B cell (primary cell): ENCODE results near the gene TMEM214. TPM values are rescaled to one million over a fixed set of nuclear protein-coding genes. Genes with fewer than 3 reads are reported as not detected.

ENCODE experiments used
- ATAC-seq: fragments of 200-7000 bp; cut with Tn5 transposase; one replicate; pipeline ENCODE4 v1.10.0; 2021; ENCODE audit warnings: low read depth, mild to moderate bottlenecking, moderate number of reproducible peaks, moderate library complexity
- CTCF ChIA-PET: fragments of 350-600 bp; sonication (Branson Sonifier 250); formaldehyde crosslinking; loops from one replicate; lab custom pipeline; 2021; ENCODE audit warnings: antibody characterized with exemption, inconsistent platforms; lab: Charles Lee
- POLR2A ChIA-PET: fragments of 350-600 bp; sonication (Branson Sonifier 250); formaldehyde crosslinking; loops from one replicate; lab custom pipeline; 2021; ENCODE audit warnings: antibody characterized with exemption; lab: Charles Lee
- DNase-seq: peaks from one replicate; pipeline ENCODE4 v3.0.0; 2013
- H2AFZ ChIP-seq: 2 replicates; pipeline ENCODE4 v1.6.1; 2012; ENCODE audit warnings: mild to moderate bottlenecking, low read depth, low read length; ENCODE audit not compliant: insufficient read depth, poor library complexity, severe bottlenecking
- H3K27ac ChIP-seq, 2 donors: 1 replicate in 1 of 2; 2 replicates in 1 of 2; pipeline ENCODE4 v1.5.1; 2012 to 2013; ENCODE audit warnings: low read length in 2 of 2, mild to moderate bottlenecking in 2 of 2, moderate library complexity in 1 of 2
- H3K27me3 ChIP-seq, 4 experiments: fragments of 200-600 bp in 1 of 4; sonication (generic) in 1 of 4; replicated peaks in 1 of 4; 1 replicate in 2 of 4; 2 replicates in 2 of 4; pipeline versions ENCODE4 v1.6.1 to v1.7.0; 2013 to 2016; ENCODE audit warnings: low read length in 3 of 4, mild to moderate bottlenecking in 2 of 4, mixed read lengths in 1 of 4, moderate library complexity in 1 of 4; ENCODE audit not compliant: insufficient read depth in 4 of 4, control insufficient read depth in 3 of 4; ENCODE audit errors: control extremely low read depth in 1 of 4
- H3K36me3 ChIP-seq, 2 experiments: replicated peaks in 1 of 2; 1 replicate in 1 of 2; 2 replicates in 1 of 2; pipeline versions ENCODE4 v1.6.1 to v1.7.1; 2013; ENCODE audit warnings: low read length in 1 of 2; ENCODE audit not compliant: insufficient read depth in 2 of 2, control insufficient read depth in 1 of 2; ENCODE audit errors: control extremely low read depth in 1 of 2, extremely low read depth in 1 of 2
- H3K4me1 ChIP-seq, 2 donors: fragments of 200-600 bp in 1 of 2; sonication (generic) in 1 of 2; 1 replicate in 1 of 2; 2 replicates in 1 of 2; pipeline versions ENCODE4 v1.5.1 to v1.6.1; 2013 to 2017; ENCODE audit warnings: low read length in 2 of 2; ENCODE audit not compliant: control insufficient read depth in 2 of 2, insufficient read depth in 2 of 2
- H3K4me2 ChIP-seq: replicated peaks from 2 replicates; pipeline ENCODE3; 2012; ENCODE audit warnings: mild to moderate bottlenecking, low read depth, low read length; ENCODE audit not compliant: poor library complexity, severe bottlenecking
- H3K4me3 ChIP-seq, 5 experiments: fragments of 200-600 bp in 1 of 5; sonication (generic) in 1 of 5; 1 replicate in 3 of 5; 2 replicates in 2 of 5; pipeline versions ENCODE4 v1.5.1 to v1.7.0; 2011 to 2016; ENCODE audit warnings: low read length in 4 of 5, mild to moderate bottlenecking in 4 of 5, low read depth in 2 of 5, control low read depth in 1 of 5, moderate library complexity in 1 of 5; ENCODE audit not compliant: insufficient read depth in 1 of 5; ENCODE audit errors: control extremely low read depth in 1 of 5, extremely low read depth in 1 of 5
- H3K79me2 ChIP-seq: fragments of 200-600 bp; sonication (generic); one replicate; pipeline ENCODE4 v1.6.0; 2016; ENCODE audit warnings: low read length; ENCODE audit not compliant: control insufficient read depth, insufficient read depth
- H3K9ac ChIP-seq: fragments of 200-600 bp; sonication (generic); 2 replicates; pipeline ENCODE4 v1.6.1; 2017; ENCODE audit warnings: mild to moderate bottlenecking, low read length, moderate library complexity
- H3K9me3 ChIP-seq, 3 donors: one replicate each; pipeline versions ENCODE4 v1.6.1 to v1.7.1; 2013; ENCODE audit warnings: low read length in 2 of 3; ENCODE audit not compliant: control insufficient read depth in 2 of 3, insufficient read depth in 1 of 3; ENCODE audit errors: control extremely low read depth in 1 of 3
- H4K20me1 ChIP-seq: 2 replicates; pipeline ENCODE4 v1.6.0; 2012; ENCODE audit warnings: mild to moderate bottlenecking, low read length; ENCODE audit not compliant: insufficient read depth, control insufficient read depth, poor library complexity, severe bottlenecking
- H3K27ac Mint-ChIP-seq: one replicate; pipeline ENCODE4 v1.8.0; 2021; ENCODE audit warnings: mixed read lengths
- H3K27me3 Mint-ChIP-seq: one replicate; pipeline ENCODE4 v1.8.0; 2021; ENCODE audit warnings: mixed read lengths
- H3K4me1 Mint-ChIP-seq: one replicate; pipeline ENCODE4 v1.8.0; 2021; ENCODE audit warnings: mixed read lengths
- H3K4me3 Mint-ChIP-seq: one replicate; pipeline ENCODE4 v1.8.0; 2021; ENCODE audit warnings: mixed read lengths
- H3K9me3 Mint-ChIP-seq: one replicate; pipeline ENCODE4 v1.8.0; 2022; ENCODE audit warnings: mixed read lengths; ENCODE audit not compliant: insufficient read depth
- CTCF ChIP-seq: fragments of 200-600 bp; IDR thresholded peaks from one replicate; pipeline ENCODE4 v1.8.0; 2022; ENCODE audit warnings: antibody characterized with exemption, mild to moderate bottlenecking
- EZH2 ChIP-seq: IDR thresholded peaks from 2 replicates; pipeline ENCODE4 v1.6.1; 2012; ENCODE audit warnings: borderline replicate concordance, low read depth, mild to moderate bottlenecking, moderate library complexity, low read length; ENCODE audit not compliant: insufficient read depth, poor library complexity, severe bottlenecking
- WGBS: methylation state at CpG from one replicate; pipeline ENCODE4 v1.1.5; 2013; ENCODE audit warnings: missing lambda C conversion rate; ENCODE audit not compliant: insufficient coverage; 5-methylcytosine and 5-hydroxymethylcytosine counted together
- intact Hi-C: fragments of 100-400 bp; cut with micrococcal nuclease; formaldehyde crosslinking; loops from one replicate; pipeline ENCODE4 v1.10.0; 2022
- polyA plus RNA-seq: library from polyadenylated mRNA; depleted of rRNA; stranded (reverse); fragments of >200 nt; gene quantifications from 2 replicates; pipeline ENCODE4 v1.2.3, GENCODE V29; 2012
- total RNA-seq, 2 donors: library from RNA; stranded (reverse); fragments of 120-200 nt in 1 of 2; gene quantifications; 1 replicate in 1 of 2; 2 replicates in 1 of 2; pipeline versions ENCODE4 v1.2.3 to v1.2.4, GENCODE V29; 2013 to 2022

The TMEM214 gene
- total and polyA plus RNA-seq, 2 donors (not counting 1 experiment from before 2014, with no cell fraction given), result 80.1 to 91.1 TPM

DNA sequence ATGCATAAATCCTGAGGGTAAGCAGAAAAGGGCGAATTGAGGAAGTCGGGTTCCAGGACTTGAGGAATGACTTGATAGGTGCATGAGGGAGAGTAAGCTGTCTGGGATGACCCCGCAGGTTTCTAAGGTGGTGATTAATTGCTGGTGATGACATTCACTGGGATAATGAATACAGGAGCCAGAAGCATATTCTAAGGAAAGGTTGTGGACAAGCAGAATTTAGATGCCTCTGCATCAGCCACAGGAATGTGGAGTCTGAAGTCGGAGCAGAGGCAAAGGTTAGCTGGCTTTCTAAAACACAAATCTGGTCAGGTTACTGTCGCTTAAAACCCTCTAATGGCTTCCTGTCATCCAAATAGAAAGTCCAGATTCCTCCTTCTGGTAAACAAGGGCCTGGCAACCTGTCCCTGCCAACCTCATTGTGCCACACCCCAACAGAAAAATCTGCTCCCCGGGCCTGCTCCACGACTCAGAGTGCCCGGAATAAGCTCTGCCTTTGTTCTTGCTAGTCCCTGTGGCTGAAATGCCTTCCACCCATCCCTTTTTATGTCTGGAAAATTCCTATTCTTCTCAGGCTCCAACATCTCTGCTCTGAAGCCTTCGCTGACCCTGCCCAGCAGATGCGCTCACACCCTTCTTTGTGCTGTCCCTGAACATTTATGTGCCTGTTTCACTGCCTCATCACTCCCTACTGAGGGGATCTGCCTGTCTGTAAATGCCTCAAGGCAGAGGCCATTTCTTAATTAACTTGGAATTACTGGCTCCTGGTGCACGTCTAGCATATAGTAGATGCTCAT, 11.3 kb upstream of the TMEM214 start:
- no peaks in the 10 kb centered on the region for H3K9me3 Mint-ChIP-seq

DNA sequence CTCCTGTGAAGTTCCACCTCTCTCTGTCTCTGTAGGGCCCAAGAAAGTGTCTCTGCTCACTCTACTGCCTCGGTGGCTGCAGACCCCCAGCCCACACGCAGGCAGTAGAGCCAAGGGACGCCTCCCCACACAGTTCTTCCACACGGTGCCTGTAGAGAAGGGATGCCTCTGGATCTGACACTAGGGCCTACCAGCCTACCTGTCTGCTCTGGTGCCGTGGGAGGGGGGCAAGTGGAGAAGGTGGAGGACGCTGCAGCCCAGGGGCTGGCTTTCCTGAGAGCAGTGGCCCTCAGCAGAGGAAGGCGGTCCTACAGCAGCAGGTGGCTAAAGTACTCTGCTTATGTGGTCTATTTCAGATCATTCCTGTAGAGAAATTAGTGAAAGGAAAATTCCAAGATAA, 9.0 kb upstream of the TMEM214 start:
- Histone ChIP-seq H3K27me3 (no peaks in the 10 kb centered on the region), H3K4me3 (no peak overlapping the region), H3K9me3 (no peaks in the 10 kb centered on the region), H3K79me2 (peaks cover 7% of the 10 kb centered on the region), H4K20me1 (no peaks in the 10 kb centered on the region), H3K9ac (no peak overlapping the region), H3K36me3 (peaks cover 0 to 3% of the 10 kb centered on the region in 2 experiments), H3K4me1 (no peaks in the 10 kb centered on the region), H3K27ac (no peak overlapping the region), H3K4me2 (no peak overlapping the region), H2AFZ (no peak overlapping the region)
- Mint-ChIP-seq H3K27ac (no peak overlapping the region), H3K4me1 (no peaks in the 10 kb centered on the region), H3K4me3 (no peak overlapping the region), H3K27me3 (no peaks in the 10 kb centered on the region), H3K9me3 (no peaks in the 10 kb centered on the region)
- ATAC-seq, result no peak
- WGBS, result 97% methylated on average over 5 of the region's 7 CpGs
- POLR2A ChIA-PET, result no interaction called here
- intact Hi-C loops, result no loop called here
- no peak for DNase-seq
- no peak for TF ChIP-seq EZH2
- no peak for TF ChIP-seq CTCF
- CTCF ChIA-PET, result interaction anchor here (1.9 kb wide), 1 partner anchor 168 kb away, joined by 4 read pairs; no protein-coding TSS in a partner anchor

More for the DNA sequence above, 11.3 kb upstream of the TMEM214 start:
- H3K9me3 ChIP-seq, result no peaks in the 10 kb centered on the region
- H3K4me2 ChIP-seq, result no peak overlapping the region
- Mint-ChIP-seq H3K27ac (no peak overlapping the region), H3K27me3 (no peaks in the 10 kb centered on the region), H3K4me1 (no peaks in the 10 kb centered on the region), H3K4me3 (no peak overlapping the region)
- ChIA-PET POLR2A (no interaction called here), CTCF (interaction anchor here (2.4 kb wide), 1 partner anchor 60 kb away, joined by 10 read pairs; no protein-coding TSS in a partner anchor)
- no peaks in the 10 kb centered on the region for H3K27me3 ChIP-seq
- intact Hi-C loops, result no loop called here
- no peak for TF ChIP-seq EZH2
- H3K4me3 ChIP-seq, result no peak overlapping the region
- H3K9ac ChIP-seq, result no peak overlapping the region
- H2AFZ ChIP-seq, result no peak overlapping the region
- H3K4me1 ChIP-seq, result no peaks in the 10 kb centered on the region
- H3K27ac ChIP-seq, result no peak overlapping the region
- H4K20me1 ChIP-seq, result no peaks in the 10 kb centered on the region
- 94% methylated on average over 11 of the region's 11 CpGs for WGBS
- ATAC-seq, result no peak
- H3K36me3 ChIP-seq, result peaks cover 0 to 3% of the 10 kb centered on the region in 2 experiments
- no peak for DNase-seq
- no peaks in the 10 kb centered on the region for H3K79me2 ChIP-seq
